ENCODE measurements around the gene MACROD2.

Gene MACROD2

GRCh38 chr20:14282140-14282539 lies 286.8 kb downstream of the MACROD2 start:
- no peak for DNase-seq

- DNase-seq: no peak
Observed at GRCh38 chr20:14284443-14284842, 289.1 kb downstream of the MACROD2 start.

GRCh38 chr20:14288341-14289330 lies 293.3 kb downstream of the MACROD2 start:
- no peak for DNase-seq

GRCh38 chr20:14291502-14291901 lies 296.2 kb downstream of the MACROD2 start:
- DNase-seq: no peak

GRCh38 chr20:14295238-14295637 lies 299.9 kb downstream of the MACROD2 start:
- no peak for DNase-seq

- no peak for DNase-seq
Observed at GRCh38 chr20:14295770-14296309, 300.5 kb downstream of the MACROD2 start.

GRCh38 chr20:14299831-14300230 lies 304.5 kb downstream of the MACROD2 start:
- no peak for DNase-seq

GRCh38 chr20:14303106-14303505 lies 307.8 kb downstream of the MACROD2 start:
- DNase-seq: no peak

- DNase-seq: no peak
Observed at GRCh38 chr20:14303651-14304050, 308.3 kb downstream of the MACROD2 start.

- no peak for DNase-seq
Observed at GRCh38 chr20:14304472-14304871, 309.2 kb downstream of the MACROD2 start.

GRCh38 chr20:14307956-14308355 lies 312.6 kb downstream of the MACROD2 start:
- no peak for DNase-seq

- no peak for DNase-seq
Observed at GRCh38 chr20:14310977-14311627, 315.8 kb downstream of the MACROD2 start.

GRCh38 chr20:14312001-14312400 lies 316.7 kb downstream of the MACROD2 start:
- no peak for DNase-seq

- DNase-seq: no peak
Observed at GRCh38 chr20:14313341-14314020, 318.2 kb downstream of the MACROD2 start.

GRCh38 chr20:14319704-14320103 lies 324.4 kb downstream of the MACROD2 start:
- no peak for DNase-seq

GRCh38 chr20:14331646-14332045 lies 336.3 kb downstream of the MACROD2 start:
- DNase-seq: no peak

GRCh38 chr20:14332866-14333265 lies 337.6 kb downstream of the MACROD2 start:
- no peak for DNase-seq

- no peak for DNase-seq
Observed at GRCh38 chr20:14333721-14334120, 338.4 kb downstream of the MACROD2 start.

GRCh38 chr20:14334306-14334930 lies 339.1 kb downstream of the MACROD2 start:
- peak; percentile 37 to 49 for DNase-seq

GRCh38 chr20:14335052-14335451 lies 339.7 kb downstream of the MACROD2 start:
- DNase-seq: no peak

GRCh38 chr20:14336686-14337085 lies 341.4 kb downstream of the MACROD2 start:
- DNase-seq: no peak

- DNase-seq: peak; percentile 87 to 90
Observed at GRCh38 chr20:14337400-14338171, 342.3 kb downstream of the MACROD2 start, which contains the start of gene FLRT3. Gene FLRT3 (minus strand): TSS chr20:14337612. CDS start chr20:14327506, 10,106 bp downstream.

All from Kasumi-1 (cell line).